Measurements from ENCODE around the gene SURF1.
A peak's percentile ranks its signal among the peaks of the same experiment; 100 is the strongest.
"Not testable (repeated sequence)": the region's sequence is repeated elsewhere in the genome, so short reads cannot be mapped to it uniquely, and the experiment has no call there.

SURF1 gene

GRCh38 chr9:133377721-133378216, 21.5 kb upstream of the SURF1 start:
- peaks cover 3 to 6% (median 6%) of the 10 kb centered on the region in 3 donors for H3K36me3 ChIP-seq
- intact Hi-C loops (cut with DNase I; ENCODE audit: low total_unique reads) = loop anchor here (5.0 kb wide), 1 partner anchor 40 kb away; the partner anchor contains the start of gene REXO4
- DNase-seq = no peak
- no peak overlapping the region for H3K4me3 ChIP-seq
- no peaks in the 10 kb centered on the region for H3K27me3 ChIP-seq
- TF ChIP-seq CTCF (IDR thresholded peaks at IDR 0.05) = no peak
- H3K9me3 ChIP-seq = no peaks in the 10 kb centered on the region
- no peak overlapping the region for H3K27ac ChIP-seq
- H3K4me1 ChIP-seq = peaks cover 0 to 30% (median 21%) of the 10 kb centered on the region in 4 donors

GRCh38 chr9:133377280-133377679, 21.0 kb upstream of the SURF1 start:
- not testable (repeated sequence) for H3K9me3 ChIP-seq, DNase-seq, H3K4me3 ChIP-seq, H3K27me3 ChIP-seq, H3K27ac ChIP-seq
- intact Hi-C loops (cut with DNase I; ENCODE audit: low total_unique reads) = loop anchor here (5.0 kb wide), 1 partner anchor 40 kb away; the partner anchor contains the start of gene REXO4
- Histone ChIP-seq H3K4me1 (peaks cover 0 to 35% (median 24%) of the 10 kb centered on the region in 4 donors), H3K36me3 (peaks cover 4 to 10% (median 9%) of the 10 kb centered on the region in 3 donors)

- peak within 1 kb of the TSS; percentile 94 for H3K4me3 ChIP-seq
- peak within 1 kb of the TSS; percentile 93 for H3K27ac ChIP-seq
- H3K4me1 ChIP-seq = peaks cover 0 to 48% (median 36%) of the 10 kb centered on the region in 4 donors
- peaks cover 4 to 16% (median 14%) of the 10 kb centered on the region in 3 donors for H3K36me3 ChIP-seq
- peak in 1 of 2 experiments; percentile 44 for TF ChIP-seq CTCF (IDR thresholded peaks at IDR 0.05)
- DNase-seq = peak; percentile 94 to 97
- intact Hi-C loops (cut with DNase I; ENCODE audit: low total_unique reads) = loop anchor here (5.0 kb wide), 1 partner anchor 41 kb away; the partner anchor contains the start of gene REXO4
- no peaks in the 10 kb centered on the region for H3K27me3 ChIP-seq
- H3K9me3 ChIP-seq = no peaks in the 10 kb centered on the region
Observed at GRCh38 chr9:133375724-133376654, 19.7 kb upstream of the SURF1 start, which contains the start of the genes STKLD1 and SURF4. STKLD1 (plus strand) TSS chr9:133376366; CDS start chr9:133376474, 108 bp downstream. SURF4 (minus strand) TSS chr9:133376060; CDS start chr9:133375969, 91 bp downstream.

GRCh38 chr9:133375116-133375723, 18.9 kb upstream of the SURF1 start:
- intact Hi-C loops (cut with DNase I; ENCODE audit: low total_unique reads) = loop anchor here (5.0 kb wide), 1 partner anchor 42 kb away; the partner anchor contains the start of gene REXO4
- Histone ChIP-seq H3K4me3 (peak overlapping the region; percentile 94), H3K36me3 (peaks cover 4 to 16% (median 14%) of the 10 kb centered on the region in 3 donors), H3K9me3 (no peaks in the 10 kb centered on the region), H3K27me3 (no peaks in the 10 kb centered on the region), H3K27ac (peak overlapping the region; percentile 93), H3K4me1 (peaks cover 0 to 55% (median 44%) of the 10 kb centered on the region in 4 donors)
- no peak for TF ChIP-seq CTCF (IDR thresholded peaks at IDR 0.05)
- DNase-seq = no peak

- TF ChIP-seq CTCF (IDR thresholded peaks at IDR 0.05) = no peak
- Histone ChIP-seq H3K4me1 (peaks cover 0 to 61% (median 48%) of the 10 kb centered on the region in 4 donors), H3K4me3 (peak overlapping the region; percentile 94), H3K36me3 (peaks cover 4 to 16% (median 14%) of the 10 kb centered on the region in 3 donors), H3K27me3 (no peaks in the 10 kb centered on the region), H3K27ac (peak overlapping the region; percentile 93), H3K9me3 (no peaks in the 10 kb centered on the region)
- DNase-seq = no peak
- intact Hi-C loops (cut with DNase I; ENCODE audit: low total_unique reads) = loop anchor here (5.0 kb wide), 1 partner anchor 43 kb away; the partner anchor contains the start of gene REXO4
Observed at GRCh38 chr9:133374612-133375115, 18.4 kb upstream of the SURF1 start.

Measured in tibial artery (tissue), 4 donors.